Activated B cell treated with CpG ODN at 0.5 μM for 24 hours (primary cell): Measurements from ENCODE around the gene RASSF8. TPM values are rescaled to one million over a fixed set of nuclear protein-coding genes. Genes with fewer than 3 reads are reported as not detected.

ENCODE experiments used
- ATAC-seq: fragments of 200-7000 bp; cut with Tn5 transposase; one replicate; pipeline ENCODE4 v1.10.0; 2021; ENCODE audit warnings: low read depth, mild to moderate bottlenecking, moderate library complexity
- CTCF ChIA-PET: fragments of 350-600 bp; sonication (Branson Sonifier 250); formaldehyde crosslinking; loops from one replicate; lab custom pipeline; 2021; ENCODE audit warnings: antibody characterized with exemption; lab: Charles Lee
- POLR2A ChIA-PET: fragments of 350-600 bp; sonication (Branson Sonifier 250); formaldehyde crosslinking; loops from one replicate; lab custom pipeline; 2021; ENCODE audit warnings: antibody characterized with exemption; lab: Charles Lee
- DNase-seq: peaks from one replicate; pipeline ENCODE4 v3.0.0; 2022
- H3K27ac Mint-ChIP-seq: one replicate; pipeline ENCODE4 v1.8.0; 2020; ENCODE audit warnings: mixed read lengths
- H3K27me3 Mint-ChIP-seq: one replicate; pipeline ENCODE4 v1.8.0; 2021; ENCODE audit warnings: mixed read lengths
- H3K36me3 Mint-ChIP-seq: one replicate; pipeline ENCODE4 v1.8.0; 2021; ENCODE audit warnings: low read depth, mixed read lengths
- H3K4me1 Mint-ChIP-seq: one replicate; pipeline ENCODE4 v1.8.0; 2021; ENCODE audit warnings: mixed read lengths
- H3K4me3 Mint-ChIP-seq: one replicate; pipeline ENCODE4 v1.8.0; 2020; ENCODE audit warnings: mild to moderate bottlenecking, mixed read lengths
- H3K9me3 Mint-ChIP-seq: one replicate; pipeline ENCODE4 v1.8.0; 2020; ENCODE audit warnings: mixed read lengths
- intact Hi-C: fragments of 100-400 bp; cut with micrococcal nuclease; formaldehyde crosslinking; loops from one replicate; pipeline ENCODE4 v1.15.1; 2024
- total RNA-seq: library from RNA; stranded (reverse); gene quantifications from 2 replicates; pipeline ENCODE4 v1.2.3, GENCODE V29; 2022
- TF ChIP-seq, protein P1 (sequence below): fragments of 200-600 bp; IDR thresholded peaks from one replicate; pipeline ENCODE4 v1.8.0; 2022; ENCODE audit warnings: antibody characterized with exemption, mild to moderate bottlenecking

The RASSF8 gene
- total RNA-seq, 1 donor from 2014 or later, result 0.58 TPM

DNA sequence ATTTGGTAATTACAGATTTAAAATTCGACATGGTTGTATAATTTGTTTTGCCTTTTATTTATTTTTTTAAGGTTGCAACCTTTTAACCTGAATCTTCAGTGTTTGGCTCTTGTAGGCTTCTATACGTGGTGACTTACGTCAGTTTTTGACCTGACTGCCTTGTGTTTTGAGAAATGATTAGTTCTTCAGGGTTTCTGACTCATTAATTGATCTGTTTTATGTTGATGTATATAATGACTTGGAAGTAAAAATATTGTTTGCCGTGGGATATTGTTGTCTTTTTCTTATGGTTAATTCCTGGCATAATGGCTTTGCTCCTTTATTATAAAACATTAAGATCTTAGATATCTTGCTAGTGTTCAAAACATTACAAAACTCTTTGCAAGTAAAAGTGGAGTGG, 2.5 kb downstream of the RASSF8 start:
- Mint-ChIP-seq H3K27me3 (peaks cover 48% of the 10 kb centered on the region), H3K9me3 (no peaks in the 10 kb centered on the region), H3K27ac (no peak overlapping the region), H3K4me1 (peaks cover 15% of the 10 kb centered on the region), H3K4me3 (no peak overlapping the region), H3K36me3 (no peaks in the 10 kb centered on the region)
- ChIA-PET CTCF (no interaction called here), POLR2A (no interaction called here)
- TF ChIP-seq, protein P1, sequence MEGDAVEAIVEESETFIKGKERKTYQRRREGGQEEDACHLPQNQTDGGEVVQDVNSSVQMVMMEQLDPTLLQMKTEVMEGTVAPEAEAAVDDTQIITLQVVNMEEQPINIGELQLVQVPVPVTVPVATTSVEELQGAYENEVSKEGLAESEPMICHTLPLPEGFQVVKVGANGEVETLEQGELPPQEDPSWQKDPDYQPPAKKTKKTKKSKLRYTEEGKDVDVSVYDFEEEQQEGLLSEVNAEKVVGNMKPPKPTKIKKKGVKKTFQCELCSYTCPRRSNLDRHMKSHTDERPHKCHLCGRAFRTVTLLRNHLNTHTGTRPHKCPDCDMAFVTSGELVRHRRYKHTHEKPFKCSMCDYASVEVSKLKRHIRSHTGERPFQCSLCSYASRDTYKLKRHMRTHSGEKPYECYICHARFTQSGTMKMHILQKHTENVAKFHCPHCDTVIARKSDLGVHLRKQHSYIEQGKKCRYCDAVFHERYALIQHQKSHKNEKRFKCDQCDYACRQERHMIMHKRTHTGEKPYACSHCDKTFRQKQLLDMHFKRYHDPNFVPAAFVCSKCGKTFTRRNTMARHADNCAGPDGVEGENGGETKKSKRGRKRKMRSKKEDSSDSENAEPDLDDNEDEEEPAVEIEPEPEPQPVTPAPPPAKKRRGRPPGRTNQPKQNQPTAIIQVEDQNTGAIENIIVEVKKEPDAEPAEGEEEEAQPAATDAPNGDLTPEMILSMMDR, result no peak
- DNase-seq (no peak), ATAC-seq (no peak)
- intact Hi-C loops, result no loop called here

DNA sequence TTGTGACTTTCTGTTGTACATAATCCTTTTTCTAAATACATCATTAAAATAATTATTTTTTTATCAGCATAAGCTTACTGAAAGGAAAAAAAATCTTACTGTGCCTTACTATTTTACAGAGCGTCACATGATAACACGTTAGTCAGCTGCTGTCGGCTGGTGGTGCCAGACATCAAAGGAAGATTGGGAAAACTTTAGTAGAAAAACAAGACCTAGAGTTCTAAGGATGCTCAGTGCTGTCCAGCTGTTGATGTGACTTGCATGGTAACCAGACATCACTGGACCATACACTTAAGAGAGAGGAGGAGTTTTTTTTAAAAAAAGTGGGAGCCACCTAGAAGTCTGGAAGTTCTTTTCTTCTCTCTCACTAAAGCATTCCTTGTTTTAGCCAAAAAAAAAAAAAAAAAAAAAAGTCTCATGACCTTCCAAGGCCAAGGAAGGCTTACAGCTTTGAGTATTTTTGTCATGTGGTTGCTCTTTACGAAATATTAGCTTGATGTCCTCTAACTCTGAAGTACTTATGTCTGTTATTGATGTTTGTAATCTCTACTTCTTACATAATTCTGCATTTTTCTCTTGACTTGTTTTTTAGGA, 4.5 kb downstream of the RASSF8 start:
- ATAC-seq, result no peak
- POLR2A ChIA-PET, result no interaction called here
- Mint-ChIP-seq H3K4me3 (no peak overlapping the region), H3K9me3 (no peaks in the 10 kb centered on the region), H3K36me3 (no peaks in the 10 kb centered on the region), H3K27me3 (peaks cover 51% of the 10 kb centered on the region), H3K4me1 (peaks cover 15% of the 10 kb centered on the region), H3K27ac (no peak overlapping the region)
- TF ChIP-seq, protein P1, result no peak
- no peak for DNase-seq
- intact Hi-C loops, result no loop called here
- CTCF ChIA-PET, result no interaction called here

DNA sequence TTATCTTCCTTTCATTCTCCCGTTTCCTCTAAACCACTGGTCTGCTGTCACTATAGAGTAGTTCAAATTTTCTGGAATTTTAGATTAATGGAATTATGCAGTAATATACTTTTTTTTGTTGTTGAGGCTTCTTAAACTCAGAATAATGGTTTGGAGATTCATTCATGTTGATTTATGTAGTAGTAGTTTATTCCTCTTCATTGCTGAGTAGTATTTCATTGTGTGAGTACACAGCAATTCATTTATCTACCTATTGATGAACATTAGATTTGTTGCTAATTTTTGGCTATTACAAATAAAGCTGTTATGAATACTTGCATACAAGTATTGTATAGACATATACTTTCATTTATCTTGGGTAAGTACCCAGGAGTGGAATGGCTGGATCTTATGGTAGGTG, 7.2 kb downstream of the RASSF8 start:
- ATAC-seq (no peak), DNase-seq (no peak)
- Mint-ChIP-seq H3K4me1 (peaks cover under 1% of the 10 kb centered on the region), H3K36me3 (no peaks in the 10 kb centered on the region), H3K27ac (no peak overlapping the region), H3K9me3 (no peaks in the 10 kb centered on the region), H3K27me3 (peaks cover 53% of the 10 kb centered on the region), H3K4me3 (no peak overlapping the region)
- POLR2A ChIA-PET, result interaction anchor here (0.6 kb wide), 1 partner anchor 947 kb away, joined by 3 read pairs; no protein-coding TSS in a partner anchor
- CTCF ChIA-PET, result no interaction called here
- intact Hi-C loops, result no loop called here
- TF ChIP-seq, protein P1, result no peak

DNA sequence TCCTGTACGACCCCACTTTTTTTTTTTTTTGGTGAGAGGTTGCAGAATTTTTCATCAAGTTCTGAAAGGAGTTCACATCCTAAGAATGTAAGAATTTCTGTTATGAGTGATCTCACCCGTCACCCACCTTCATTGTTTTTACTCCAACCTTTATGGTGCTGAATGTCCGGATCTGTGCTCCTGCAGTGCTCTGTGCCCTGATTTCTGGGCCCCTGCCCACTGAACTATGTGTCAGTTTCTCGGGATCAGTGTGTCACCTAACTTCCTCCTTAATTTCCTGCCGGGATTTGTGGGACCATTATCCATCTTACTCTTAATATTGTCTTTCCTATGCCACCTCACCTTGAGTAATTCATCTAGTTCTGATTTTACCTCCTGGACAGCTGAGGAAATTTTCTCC, 11.6 kb downstream of the RASSF8 start:
- ATAC-seq, result no peak
- Mint-ChIP-seq H3K9me3 (no peaks in the 10 kb centered on the region), H3K27me3 (peaks cover 32% of the 10 kb centered on the region), H3K27ac (no peak overlapping the region), H3K36me3 (no peaks in the 10 kb centered on the region), H3K4me1 (no peaks in the 10 kb centered on the region), H3K4me3 (no peak overlapping the region)
- no peak for DNase-seq
- POLR2A ChIA-PET, result no interaction called here
- TF ChIP-seq, protein P1, result no peak
- intact Hi-C loops, result no loop called here
- CTCF ChIA-PET, result no interaction called here

DNA sequence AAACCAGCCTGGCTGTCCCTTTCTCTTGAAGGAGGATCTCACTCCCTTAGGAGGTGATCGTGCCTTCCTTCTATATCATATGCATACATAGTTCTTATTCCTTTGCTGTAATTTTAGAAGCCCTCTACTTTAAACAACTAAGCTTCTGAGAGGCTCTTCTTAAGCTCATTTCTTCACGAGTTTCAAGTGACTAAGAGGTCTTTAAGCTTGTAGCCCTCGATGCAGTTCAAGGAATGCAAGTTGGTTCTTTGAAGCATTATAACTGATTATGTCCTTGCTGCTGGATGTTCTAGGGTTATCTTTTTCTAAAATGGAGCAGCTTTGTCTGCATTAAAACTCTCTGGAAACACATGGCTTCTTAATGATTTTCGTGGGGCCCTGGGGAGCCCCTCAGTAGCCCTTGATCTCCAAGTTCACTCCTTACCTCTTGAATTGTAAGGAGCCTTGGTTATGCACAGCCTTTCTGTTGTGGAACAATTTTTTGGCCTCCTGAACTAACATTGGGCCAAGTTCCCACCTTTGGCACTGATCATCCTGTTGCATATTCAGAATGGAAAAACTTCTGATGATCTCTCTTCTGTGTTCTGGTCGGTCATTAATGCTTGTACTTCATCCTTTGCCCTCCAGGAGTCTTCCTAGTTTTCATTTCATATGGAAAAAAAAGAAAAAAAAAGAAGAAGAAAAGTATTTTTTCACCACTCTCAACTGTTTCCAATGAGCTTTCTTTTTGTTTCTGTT, 12.6 kb downstream of the RASSF8 start:
- no peak for ATAC-seq
- DNase-seq, result no peak
- Mint-ChIP-seq H3K36me3 (no peaks in the 10 kb centered on the region), H3K4me1 (no peaks in the 10 kb centered on the region), H3K27me3 (peaks cover 33% of the 10 kb centered on the region), H3K9me3 (no peaks in the 10 kb centered on the region), H3K4me3 (no peak overlapping the region), H3K27ac (no peak overlapping the region)
- TF ChIP-seq, protein P1, result no peak
- intact Hi-C loops, result no loop called here
- CTCF ChIA-PET, result no interaction called here
- POLR2A ChIA-PET, result no interaction called here
